Gastrocnemius medialis (tissue), 4 donors: ENCODE data around the gene ABCF1. TPM values are rescaled to one million over a fixed set of nuclear protein-coding genes. Genes with fewer than 3 reads are reported as not detected.

Source experiments
- ATAC-seq, 2 donors: fragments of 150-250 bp; one replicate each; pipeline ENCODE4 v1.9.1; 2016
- DNase-seq, 2 donors: peaks; one replicate each; pipeline ENCODE4 v3.0.0-alpha.2; 2019
- H3K27ac ChIP-seq, 4 donors: fragments of 200-600 bp; sonication (generic); 1 replicate in 1 of 4; 2 replicates in 3 of 4; pipeline ENCODE4 v1.5.1; 2016 to 2018; ENCODE audit warnings: mild to moderate bottlenecking in 2 of 4, moderate library complexity in 1 of 4
- H3K27me3 ChIP-seq, 3 donors: fragments of 200-600 bp; sonication (generic) in 2 of 3; 1 replicate in 1 of 3; 2 replicates in 2 of 3; pipeline versions ENCODE4 v1.5.1 to v1.6.0; 2016 to 2019; ENCODE audit warnings: mild to moderate bottlenecking in 1 of 3, moderate library complexity in 1 of 3
- H3K36me3 ChIP-seq, 2 donors: fragments of 200-600 bp; sonication (generic) in 1 of 2; one replicate each; pipeline ENCODE4 v1.5.1; 2017 to 2018
- H3K4me1 ChIP-seq, 2 donors: fragments of 200-600 bp; sonication (generic) in 1 of 2; one replicate each; pipeline ENCODE4 v1.5.1; 2016 to 2017; ENCODE audit warnings: mild to moderate bottlenecking in 2 of 2
- H3K4me3 ChIP-seq, 4 donors: fragments of 200-600 bp; sonication (generic) in 3 of 4; 1 replicate in 1 of 4; 2 replicates in 3 of 4; pipeline ENCODE4 v1.5.1; 2016 to 2019; ENCODE audit warnings: mild to moderate bottlenecking in 2 of 4
- H3K9me3 ChIP-seq, 3 donors: fragments of 200-600 bp; sonication (generic) in 2 of 3; 1 replicate in 1 of 3; 2 replicates in 2 of 3; pipeline ENCODE4 v1.5.1; 2016 to 2019
- CTCF ChIP-seq, 5 experiments: fragments of 450-650 bp in 3 of 5; fragments of 200-600 bp in 2 of 5; sonication (generic) in 2 of 5; IDR thresholded peaks in 4 of 5; conservative IDR thresholded peaks in 1 of 5; 1 replicate in 4 of 5; 2 replicates in 1 of 5; pipeline ENCODE4 v1.5.1; 2016 to 2019; ENCODE audit warnings: antibody characterized with exemption in 5 of 5, mild to moderate bottlenecking in 3 of 5, moderate library complexity in 3 of 5
- POLR2A ChIP-seq, 2 donors: fragments of 450-650 bp; IDR thresholded peaks; one replicate each; pipeline ENCODE4 v1.6.1; 2017; ENCODE audit warnings: antibody characterized with exemption in 2 of 2, mild to moderate bottlenecking in 2 of 2, moderate library complexity in 2 of 2
- in situ Hi-C, 4 donors: fragments of 200-750 bp; cut with MboI; loops; one replicate each; pipeline versions ENCODE4 v1.15.0 to v1.8.0; 2017; ENCODE audit warnings: low sequenced_read_pairs in 4 of 4
- intact Hi-C: fragments of 100-400 bp; cut with DNase I; formaldehyde crosslinking; loops from one replicate; pipeline ENCODE4 v1.15.1; 2023; ENCODE audit warnings: low total_unique reads
- total RNA-seq, 4 donors: library from RNA; depleted of rRNA; stranded (reverse); fragments of >200 nt; gene quantifications; one replicate each; pipeline versions ENCODE4 v1.1.0 to v1.2.3, GENCODE V29; 2016

The ABCF1 gene
- total RNA-seq, 4 donors from 2014 or later = 55.8 to 122 (median 111) TPM

- in situ Hi-C loops = loop anchor here in 1 of 4 donors (25.0 kb wide), 1 partner anchor 1577 kb away; the partner anchor contains the start of genes AGER, AGPAT1, GPSM3 and PBX2
- H3K36me3 ChIP-seq = peaks cover 7 to 47% of the 10 kb centered on the region in 2 donors
- DNase-seq (no peak), ATAC-seq (no peak)
- H3K4me1 ChIP-seq = peaks cover 40 to 46% of the 10 kb centered on the region in 2 donors
- no peak overlapping the region for H3K4me3 ChIP-seq
- no peaks in the 10 kb centered on the region for H3K27me3 ChIP-seq
- H3K27ac ChIP-seq = peak overlapping the region in 2 of 4 donors; percentile 97 to 99
- TF ChIP-seq POLR2A (IDR thresholded peaks at IDR 0.05) = no peak
- H3K9me3 ChIP-seq = no peaks in the 10 kb centered on the region
- intact Hi-C loops = loop anchor here (2.0 to 10.0 kb wide), 5 partner anchors 15 to 1215 kb away; partner anchors contain the start of genes HLA-E, HSPA1B and PRRC2A
These were observed 38.8 kb downstream of the ABCF1 start for GRCh38 chr6:30610065-30610464.

GRCh38 chr6:30611150-30611855 is 40.1 kb downstream of the ABCF1 start:
- intact Hi-C loops = loop anchor here (2.0 to 10.0 kb wide), 5 partner anchors 17 to 1213 kb away; partner anchors contain the start of genes HLA-E, HSPA1B and PRRC2A
- H3K4me1 ChIP-seq = peaks cover 40 to 46% of the 10 kb centered on the region in 2 donors
- H3K27me3 ChIP-seq = no peaks in the 10 kb centered on the region
- H3K9me3 ChIP-seq = no peaks in the 10 kb centered on the region
- H3K36me3 ChIP-seq = peaks cover 3 to 43% of the 10 kb centered on the region in 2 donors
- no peak for TF ChIP-seq POLR2A (IDR thresholded peaks at IDR 0.05)
- TF ChIP-seq CTCF (IDR thresholded peaks at IDR 0.05 in 4 of 5, conservative IDR thresholded peaks at IDR 0.05 in 1 of 5) = no peak
- ATAC-seq (no peak), DNase-seq (no peak)
- no peak overlapping the region for H3K4me3 ChIP-seq
- in situ Hi-C loops = loop anchor here in 1 of 4 donors (25.0 kb wide), 1 partner anchor 1576 kb away; the partner anchor contains the start of genes AGER, AGPAT1, GPSM3 and PBX2
- H3K27ac ChIP-seq = peak overlapping the region in 3 of 4 donors; percentile 3 to 99 (median 97)

- ATAC-seq (no peak), DNase-seq (no peak)
- Histone ChIP-seq H3K27ac (peak overlapping the region; percentile 95 to 99 (median 98)), H3K9me3 (no peaks in the 10 kb centered on the region), H3K27me3 (no peaks in the 10 kb centered on the region), H3K4me1 (peaks cover 40 to 46% of the 10 kb centered on the region in 2 donors), H3K36me3 (peaks cover 3 to 43% of the 10 kb centered on the region in 2 donors), H3K4me3 (no peak overlapping the region)
- TF ChIP-seq POLR2A (IDR thresholded peaks at IDR 0.05) (no peak), CTCF (IDR thresholded peaks at IDR 0.05 in 4 of 5, conservative IDR thresholded peaks at IDR 0.05 in 1 of 5) (no peak)
- in situ Hi-C loops = loop anchor here in 1 of 4 donors (25.0 kb wide), 1 partner anchor 1575 kb away; the partner anchor contains the start of genes AGER, AGPAT1, GPSM3 and PBX2
- intact Hi-C loops = loop anchor here (2.0 to 10.0 kb wide), 5 partner anchors 17 to 1213 kb away; partner anchors contain the start of genes HLA-E, HSPA1B and PRRC2A
These were observed 40.6 kb downstream of the ABCF1 start for GRCh38 chr6:30611856-30612194.

GRCh38 chr6:30612213-30612612 is 41.0 kb downstream of the ABCF1 start:
- H3K27me3 ChIP-seq = no peaks in the 10 kb centered on the region
- H3K4me1 ChIP-seq = peaks cover 40 to 46% of the 10 kb centered on the region in 2 donors
- H3K27ac ChIP-seq = peak overlapping the region; percentile 95 to 99 (median 98)
- peaks cover 3 to 40% of the 10 kb centered on the region in 2 donors for H3K36me3 ChIP-seq
- in situ Hi-C loops = loop anchor here in 1 of 4 donors (25.0 kb wide), 1 partner anchor 1575 kb away; the partner anchor contains the start of genes AGER, AGPAT1, GPSM3 and PBX2
- H3K9me3 ChIP-seq = no peaks in the 10 kb centered on the region
- no peak overlapping the region for H3K4me3 ChIP-seq
- DNase-seq = no peak
- no peak for TF ChIP-seq CTCF (IDR thresholded peaks at IDR 0.05 in 4 of 5, conservative IDR thresholded peaks at IDR 0.05 in 1 of 5)
- ATAC-seq = no peak
- intact Hi-C loops = loop anchor here (5.0 to 10.0 kb wide), 4 partner anchors 70 to 1213 kb away; partner anchors contain the start of genes HLA-E, HSPA1B and PRRC2A
